ENCODE data around the gene NHERF1.

Gene NHERF1

DNA sequence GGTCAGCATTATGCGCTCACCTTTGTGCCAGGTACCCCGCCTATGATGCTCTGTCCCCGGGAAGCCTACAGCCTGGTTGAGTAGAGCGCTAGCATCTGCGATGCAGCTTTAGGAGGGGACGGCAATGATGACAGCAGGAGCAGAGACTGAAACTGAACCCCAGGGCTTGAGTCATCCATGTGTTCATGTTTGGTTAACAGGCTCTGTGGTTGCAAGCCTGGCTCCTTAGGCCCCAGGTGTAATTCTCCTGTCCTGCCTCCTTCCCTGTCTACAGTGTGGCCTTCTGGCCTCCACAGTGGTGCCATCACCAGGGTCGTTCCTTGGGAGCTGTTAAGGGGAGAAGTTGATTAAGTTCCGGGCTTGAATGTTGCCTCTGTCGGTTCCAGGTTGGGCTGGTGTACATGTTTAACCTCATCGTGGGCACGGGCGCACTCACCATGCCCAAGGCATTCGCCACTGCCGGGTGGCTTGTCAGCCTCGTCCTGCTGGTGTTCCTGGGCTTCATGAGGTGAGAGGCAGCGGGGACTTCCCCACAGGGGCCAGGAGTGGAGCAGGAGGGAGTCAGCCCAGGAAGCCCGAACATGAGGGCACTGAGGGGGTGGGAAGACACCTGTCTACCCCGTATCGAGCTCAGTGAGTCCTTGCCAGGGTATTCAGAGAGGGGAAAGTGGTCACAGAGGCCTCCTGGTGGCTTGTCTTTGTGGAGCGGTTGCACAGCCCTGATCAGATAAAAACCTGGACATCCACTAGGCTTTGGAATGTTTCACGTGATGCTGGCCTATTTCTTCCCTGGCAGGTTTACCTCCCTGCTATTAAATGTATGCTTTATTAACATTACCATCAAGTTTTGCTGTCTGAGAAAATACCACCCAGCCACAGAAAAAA is 36.9 kb downstream of the NHERF1 start:
- no peak overlapping the region for H3K9ac ChIP-seq (ENCODE audit: low read length in 2 of 2)
- no peaks in the 10 kb centered on the region for H3K27me3 ChIP-seq (ENCODE audit: control insufficient read depth in 1 of 2, insufficient read depth in 2 of 2, low read length in 2 of 2)
- H3K4me3 ChIP-seq (ENCODE audit: low read length in 2 of 2), result no peak overlapping the region
- no peak overlapping the region for H3K27ac ChIP-seq (ENCODE audit: low read length)
- no peaks in the 10 kb centered on the region for H3K4me1 ChIP-seq (ENCODE audit: control insufficient read depth, insufficient read depth, low read length)
- H3K9me3 ChIP-seq (ENCODE audit: control insufficient read depth in 2 of 2, low read length in 2 of 2), result no peaks in the 10 kb centered on the region
- peaks cover 10 to 12% of the 10 kb centered on the region in 2 donors for H3K36me3 ChIP-seq (ENCODE audit: control insufficient read depth in 2 of 2, insufficient read depth in 2 of 2, low read length in 2 of 2)

DNA sequence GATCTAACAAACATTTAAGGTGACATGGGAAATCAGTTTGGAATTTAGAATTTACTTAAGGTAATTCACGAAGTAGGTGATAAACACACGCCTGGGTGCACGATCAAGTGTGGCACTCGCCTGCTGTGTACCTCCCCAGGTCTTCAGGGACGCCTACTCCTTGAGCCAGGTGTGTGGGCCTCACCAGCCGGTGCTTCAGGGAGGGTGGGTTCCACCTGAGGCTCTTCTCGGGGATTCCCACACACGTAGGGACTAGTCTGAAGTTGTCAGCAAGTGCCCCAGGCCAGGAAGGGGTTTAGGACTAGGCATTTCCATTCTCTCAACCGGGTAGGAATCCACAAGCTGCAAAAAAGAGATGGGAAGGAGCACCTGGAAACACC is 37.5 kb downstream of the NHERF1 start:
- no peaks in the 10 kb centered on the region for H3K9me3 ChIP-seq (ENCODE audit: control insufficient read depth in 2 of 2, low read length in 2 of 2)
- no peak overlapping the region for H3K9ac ChIP-seq (ENCODE audit: low read length in 2 of 2)
- H3K4me3 ChIP-seq (ENCODE audit: low read length in 2 of 2), result no peak overlapping the region
- H3K27ac ChIP-seq (ENCODE audit: low read length), result no peak overlapping the region
- no peaks in the 10 kb centered on the region for H3K27me3 ChIP-seq (ENCODE audit: control insufficient read depth in 1 of 2, insufficient read depth in 2 of 2, low read length in 2 of 2)
- peaks cover 4 to 14% of the 10 kb centered on the region in 2 donors for H3K36me3 ChIP-seq (ENCODE audit: control insufficient read depth in 2 of 2, insufficient read depth in 2 of 2, low read length in 2 of 2)
- H3K4me1 ChIP-seq (ENCODE audit: control insufficient read depth, insufficient read depth, low read length), result no peaks in the 10 kb centered on the region

DNA sequence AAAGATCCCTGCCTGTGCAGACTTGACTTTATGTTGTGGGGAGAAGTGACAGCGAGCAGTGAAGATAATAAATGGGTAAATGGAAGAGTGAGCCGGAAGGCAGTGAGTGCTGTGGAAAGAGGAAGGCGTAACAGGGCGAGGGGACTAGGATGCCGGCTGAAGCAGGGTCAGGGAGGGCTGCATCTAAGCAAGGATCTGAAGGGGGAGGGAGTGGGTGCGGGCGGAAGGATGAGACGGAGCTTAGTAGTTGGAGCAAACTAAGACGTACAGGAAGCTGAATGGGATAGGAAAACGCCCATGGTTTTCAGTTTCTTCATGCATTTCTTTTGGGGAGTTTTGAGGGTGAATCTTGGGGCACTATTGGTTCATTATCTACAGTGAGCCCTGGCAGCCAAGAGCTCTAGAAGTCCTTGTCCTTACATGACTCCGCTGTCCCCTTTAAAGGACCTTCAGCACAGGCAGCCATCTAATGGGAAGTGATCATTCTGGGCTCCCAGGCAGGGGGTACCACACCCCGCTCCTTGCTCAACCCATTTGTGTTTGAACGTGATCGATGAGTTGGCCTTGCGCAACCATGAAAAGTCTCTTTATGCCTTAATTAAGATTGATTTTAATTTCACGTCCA is 38.1 kb downstream of the NHERF1 start:
- H3K4me3 ChIP-seq (ENCODE audit: low read length in 2 of 2), result no peak overlapping the region
- no peaks in the 10 kb centered on the region for H3K9me3 ChIP-seq (ENCODE audit: control insufficient read depth in 2 of 2, low read length in 2 of 2)
- no peaks in the 10 kb centered on the region for H3K27me3 ChIP-seq (ENCODE audit: control insufficient read depth in 1 of 2, insufficient read depth in 2 of 2, low read length in 2 of 2)
- H3K27ac ChIP-seq (ENCODE audit: low read length), result no peak overlapping the region
- H3K36me3 ChIP-seq (ENCODE audit: control insufficient read depth in 2 of 2, insufficient read depth in 2 of 2, low read length in 2 of 2), result peaks cover 4 to 14% of the 10 kb centered on the region in 2 donors
- no peak overlapping the region for H3K9ac ChIP-seq (ENCODE audit: low read length in 2 of 2)
- no peaks in the 10 kb centered on the region for H3K4me1 ChIP-seq (ENCODE audit: control insufficient read depth, insufficient read depth, low read length)

DNA sequence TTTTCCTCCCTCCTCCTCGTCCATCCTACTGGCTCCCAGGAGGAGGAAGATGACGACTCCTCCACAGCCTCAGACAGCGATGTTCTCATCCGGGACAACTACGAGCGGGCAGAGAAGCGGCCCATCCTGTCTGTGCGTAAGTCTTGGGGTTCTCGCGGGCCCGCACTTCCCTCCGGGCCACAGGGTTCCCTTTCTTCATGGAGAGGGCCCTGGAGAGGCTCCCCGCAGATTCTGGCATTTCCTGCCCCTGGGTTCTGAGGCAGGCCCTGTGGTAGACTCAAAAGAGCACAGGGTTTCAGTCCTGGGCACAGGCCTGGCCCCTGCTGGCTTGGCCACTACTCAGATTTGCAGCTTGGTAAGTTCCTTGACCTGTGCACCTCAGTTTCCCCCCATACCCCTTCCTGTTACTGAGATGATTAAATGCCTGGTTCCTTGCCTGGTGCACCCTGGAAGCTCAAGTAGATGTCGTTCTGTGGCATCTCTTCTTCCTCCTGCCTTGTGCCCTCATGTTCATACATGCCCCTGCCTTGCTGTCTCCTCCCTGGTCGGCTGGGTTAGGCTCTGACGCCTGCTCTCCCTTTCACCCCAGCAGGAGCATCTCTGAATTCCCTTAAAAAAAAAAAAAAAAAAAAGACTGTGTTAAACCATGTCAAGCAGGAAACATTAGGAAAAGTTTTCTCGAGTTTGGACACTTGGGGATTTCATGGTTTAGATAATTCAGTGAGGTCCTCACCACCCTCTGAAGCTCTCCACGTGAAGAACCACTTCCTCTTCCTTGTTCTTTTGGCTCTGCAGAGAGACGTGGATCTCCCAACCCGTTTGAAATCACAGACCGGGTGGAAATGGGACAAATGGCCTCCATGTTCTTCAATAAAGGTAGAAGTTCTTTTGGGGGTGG is 42.0 kb downstream of the NHERF1 start:
- H3K27me3 ChIP-seq (ENCODE audit: control insufficient read depth in 1 of 2, insufficient read depth in 2 of 2, low read length in 2 of 2), result no peaks in the 10 kb centered on the region
- no peak overlapping the region for H3K4me3 ChIP-seq (ENCODE audit: low read length in 2 of 2)
- no peak overlapping the region for H3K27ac ChIP-seq (ENCODE audit: low read length)
- H3K36me3 ChIP-seq (ENCODE audit: control insufficient read depth in 2 of 2, insufficient read depth in 2 of 2, low read length in 2 of 2), result peaks cover 23 to 33% of the 10 kb centered on the region in 2 donors
- H3K9ac ChIP-seq (ENCODE audit: low read length in 2 of 2), result no peak overlapping the region
- no peaks in the 10 kb centered on the region for H3K9me3 ChIP-seq (ENCODE audit: control insufficient read depth in 2 of 2, low read length in 2 of 2)
- no peaks in the 10 kb centered on the region for H3K4me1 ChIP-seq (ENCODE audit: control insufficient read depth, insufficient read depth, low read length)

DNA sequence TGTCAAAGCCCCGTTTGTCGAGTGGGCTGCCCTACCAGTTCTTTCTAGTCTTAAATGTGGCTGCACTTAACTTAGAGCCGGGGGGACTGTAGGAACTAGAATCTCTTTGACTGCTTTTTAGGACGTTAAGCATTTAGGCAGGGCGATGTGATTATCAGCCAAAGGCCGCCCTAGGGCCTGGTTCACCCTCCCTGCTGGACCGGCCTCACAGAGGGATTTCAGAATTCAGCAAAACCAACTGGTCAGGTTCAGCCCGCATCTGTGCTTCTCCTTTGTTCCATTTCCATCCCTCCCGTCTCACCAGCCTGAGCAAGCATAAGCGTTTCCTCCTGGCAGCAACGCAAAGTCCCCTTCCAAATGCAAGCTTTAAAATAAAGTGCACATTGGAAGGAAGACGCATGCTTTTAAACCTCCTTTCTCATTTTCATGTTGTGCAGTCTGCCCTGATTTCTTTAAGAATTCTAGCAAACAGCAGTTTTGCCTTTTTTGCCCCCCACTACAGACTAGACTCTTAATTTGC is 44.2 kb downstream of the NHERF1 start:
- H3K4me1 ChIP-seq (ENCODE audit: control insufficient read depth, insufficient read depth, low read length), result no peaks in the 10 kb centered on the region
- H3K27ac ChIP-seq (ENCODE audit: low read length), result no peak overlapping the region
- no peaks in the 10 kb centered on the region for H3K9me3 ChIP-seq (ENCODE audit: control insufficient read depth in 2 of 2, low read length in 2 of 2)
- no peak overlapping the region for H3K9ac ChIP-seq (ENCODE audit: low read length in 2 of 2)
- no peaks in the 10 kb centered on the region for H3K27me3 ChIP-seq (ENCODE audit: control insufficient read depth in 1 of 2, insufficient read depth in 2 of 2, low read length in 2 of 2)
- H3K36me3 ChIP-seq (ENCODE audit: control insufficient read depth in 2 of 2, insufficient read depth in 2 of 2, low read length in 2 of 2), result peaks cover 28 to 43% of the 10 kb centered on the region in 2 donors
- no peak overlapping the region for H3K4me3 ChIP-seq (ENCODE audit: low read length in 2 of 2)

DNA sequence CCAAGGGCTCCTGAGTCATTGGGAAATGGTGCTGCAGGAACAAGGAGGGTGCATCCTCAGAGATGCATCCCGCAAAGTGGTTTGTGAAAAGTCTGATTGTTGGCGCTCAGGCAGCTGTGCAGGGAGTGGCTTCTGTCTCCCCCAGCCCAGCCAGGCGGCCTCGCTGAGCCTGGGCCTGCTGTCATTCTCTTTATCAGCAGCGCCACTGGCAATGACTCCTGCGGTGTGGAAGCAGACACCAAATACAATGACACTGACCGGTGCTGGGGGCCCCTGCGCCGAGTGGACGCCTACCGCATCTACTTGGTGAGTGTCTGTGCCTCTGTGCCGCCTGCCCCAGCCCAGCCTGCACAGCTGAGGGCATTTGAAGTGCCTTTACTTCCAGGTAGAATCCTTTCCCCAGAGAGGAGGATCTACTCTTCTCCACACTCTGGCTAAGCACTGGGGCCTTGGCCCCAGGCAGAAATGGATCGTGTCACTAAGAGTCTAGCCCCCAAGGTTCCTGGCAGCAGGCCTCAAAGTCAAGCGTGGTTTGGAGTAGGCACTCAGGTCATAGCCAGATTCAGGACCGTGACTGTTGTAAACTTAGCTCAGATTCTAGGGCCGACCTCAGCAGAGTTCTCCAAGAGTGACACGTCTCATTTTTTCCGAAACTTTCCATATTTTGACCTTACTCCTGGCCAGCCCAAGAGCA is 47.0 kb downstream of the NHERF1 start:
- H3K4me3 ChIP-seq (ENCODE audit: low read length in 2 of 2), result no peak overlapping the region
- no peak overlapping the region for H3K27ac ChIP-seq (ENCODE audit: low read length)
- H3K27me3 ChIP-seq (ENCODE audit: control insufficient read depth in 1 of 2, insufficient read depth in 2 of 2, low read length in 2 of 2), result no peaks in the 10 kb centered on the region
- peaks cover 32 to 50% of the 10 kb centered on the region in 2 donors for H3K36me3 ChIP-seq (ENCODE audit: control insufficient read depth in 2 of 2, insufficient read depth in 2 of 2, low read length in 2 of 2)
- H3K9ac ChIP-seq (ENCODE audit: low read length in 2 of 2), result no peak overlapping the region
- no peaks in the 10 kb centered on the region for H3K9me3 ChIP-seq (ENCODE audit: control insufficient read depth in 2 of 2, low read length in 2 of 2)
- peaks cover 2% of the 10 kb centered on the region for H3K4me1 ChIP-seq (ENCODE audit: control insufficient read depth, insufficient read depth, low read length)

DNA sequence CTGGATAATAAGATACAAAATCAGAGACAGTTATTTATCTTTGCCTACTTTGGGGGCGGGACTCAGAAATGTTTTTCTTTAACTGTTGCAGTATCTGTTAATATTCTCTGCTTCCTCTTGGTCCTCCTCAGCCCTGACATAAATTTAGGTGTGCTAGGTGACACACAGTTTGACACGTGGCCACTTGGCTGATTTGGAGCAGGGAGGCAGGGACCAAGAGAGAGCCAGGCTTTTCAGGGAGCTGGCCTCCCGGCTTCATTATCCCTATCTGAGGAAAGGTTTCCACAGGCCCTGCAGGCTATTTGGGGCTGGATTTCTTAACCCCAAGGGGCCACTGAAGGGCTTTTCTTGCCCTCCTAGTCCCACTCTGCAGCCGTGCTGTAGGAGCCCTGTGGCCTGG is 47.8 kb downstream of the NHERF1 start:
- peaks cover 2% of the 10 kb centered on the region for H3K4me1 ChIP-seq (ENCODE audit: control insufficient read depth, insufficient read depth, low read length)
- no peaks in the 10 kb centered on the region for H3K27me3 ChIP-seq (ENCODE audit: control insufficient read depth in 1 of 2, insufficient read depth in 2 of 2, low read length in 2 of 2)
- no peak overlapping the region for H3K9ac ChIP-seq (ENCODE audit: low read length in 2 of 2)
- H3K9me3 ChIP-seq (ENCODE audit: control insufficient read depth in 2 of 2, low read length in 2 of 2), result no peaks in the 10 kb centered on the region
- H3K36me3 ChIP-seq (ENCODE audit: control insufficient read depth in 2 of 2, insufficient read depth in 2 of 2, low read length in 2 of 2), result peaks cover 32 to 49% of the 10 kb centered on the region in 2 donors
- H3K4me3 ChIP-seq (ENCODE audit: low read length in 2 of 2), result no peak overlapping the region
- no peak overlapping the region for H3K27ac ChIP-seq (ENCODE audit: low read length)

DNA sequence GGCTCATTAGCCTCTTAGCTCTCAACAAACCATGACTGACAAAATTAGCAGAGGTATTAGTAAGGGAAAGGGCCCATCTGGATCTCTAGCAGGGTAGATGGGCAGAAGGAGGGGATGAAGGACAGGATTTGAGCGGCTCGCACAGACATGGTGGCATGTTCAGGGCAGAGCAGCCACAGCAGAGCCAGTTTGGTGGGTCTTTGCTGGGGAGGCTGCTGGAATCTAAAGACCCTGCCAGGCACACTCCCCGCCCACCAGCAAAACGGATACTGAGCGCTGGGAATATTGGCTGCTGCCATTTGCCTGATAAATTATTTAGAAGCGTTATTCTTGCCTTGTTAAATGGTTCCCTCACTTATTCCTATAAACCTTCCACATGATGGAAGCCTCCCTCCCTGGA is 48.4 kb downstream of the NHERF1 start:
- Histone ChIP-seq H3K36me3 (ENCODE audit: control insufficient read depth in 2 of 2, insufficient read depth in 2 of 2, low read length in 2 of 2) (peaks cover 32 to 51% of the 10 kb centered on the region in 2 donors), H3K4me1 (ENCODE audit: control insufficient read depth, insufficient read depth, low read length) (peaks cover 2% of the 10 kb centered on the region), H3K9ac (ENCODE audit: low read length in 2 of 2) (no peak overlapping the region), H3K9me3 (ENCODE audit: control insufficient read depth in 2 of 2, low read length in 2 of 2) (no peaks in the 10 kb centered on the region), H3K27ac (ENCODE audit: low read length) (no peak overlapping the region), H3K4me3 (ENCODE audit: low read length in 2 of 2) (no peak overlapping the region), H3K27me3 (ENCODE audit: control insufficient read depth in 1 of 2, insufficient read depth in 2 of 2, low read length in 2 of 2) (no peaks in the 10 kb centered on the region)

DNA sequence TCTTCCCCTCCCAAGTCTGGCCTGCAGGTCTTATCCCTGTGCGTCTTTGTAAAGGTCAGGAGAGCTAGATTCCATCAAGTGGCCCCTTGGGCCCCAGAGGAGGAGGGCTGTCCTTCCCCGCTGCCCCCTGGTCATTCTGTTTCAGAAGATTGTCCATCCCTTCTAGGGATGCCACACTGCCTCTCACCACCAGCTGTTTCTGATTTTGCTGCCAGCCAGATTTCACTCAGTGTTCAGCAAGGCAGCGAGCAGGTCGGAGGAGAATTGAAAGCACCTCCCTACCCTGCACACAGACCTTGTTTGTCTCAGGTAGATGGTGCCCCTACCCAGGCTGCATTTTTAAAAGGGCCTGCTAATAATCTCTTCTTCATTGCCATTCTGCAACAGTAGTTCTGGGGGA is 49.4 kb downstream of the NHERF1 start:
- H3K9ac ChIP-seq (ENCODE audit: low read length in 2 of 2), result no peak overlapping the region
- peaks cover 32 to 51% of the 10 kb centered on the region in 2 donors for H3K36me3 ChIP-seq (ENCODE audit: control insufficient read depth in 2 of 2, insufficient read depth in 2 of 2, low read length in 2 of 2)
- H3K27me3 ChIP-seq (ENCODE audit: control insufficient read depth in 1 of 2, insufficient read depth in 2 of 2, low read length in 2 of 2), result no peaks in the 10 kb centered on the region
- H3K4me1 ChIP-seq (ENCODE audit: control insufficient read depth, insufficient read depth, low read length), result peaks cover 2% of the 10 kb centered on the region
- no peaks in the 10 kb centered on the region for H3K9me3 ChIP-seq (ENCODE audit: control insufficient read depth in 2 of 2, low read length in 2 of 2)
- no peak overlapping the region for H3K27ac ChIP-seq (ENCODE audit: low read length)
- H3K4me3 ChIP-seq (ENCODE audit: low read length in 2 of 2), result no peak overlapping the region

DNA sequence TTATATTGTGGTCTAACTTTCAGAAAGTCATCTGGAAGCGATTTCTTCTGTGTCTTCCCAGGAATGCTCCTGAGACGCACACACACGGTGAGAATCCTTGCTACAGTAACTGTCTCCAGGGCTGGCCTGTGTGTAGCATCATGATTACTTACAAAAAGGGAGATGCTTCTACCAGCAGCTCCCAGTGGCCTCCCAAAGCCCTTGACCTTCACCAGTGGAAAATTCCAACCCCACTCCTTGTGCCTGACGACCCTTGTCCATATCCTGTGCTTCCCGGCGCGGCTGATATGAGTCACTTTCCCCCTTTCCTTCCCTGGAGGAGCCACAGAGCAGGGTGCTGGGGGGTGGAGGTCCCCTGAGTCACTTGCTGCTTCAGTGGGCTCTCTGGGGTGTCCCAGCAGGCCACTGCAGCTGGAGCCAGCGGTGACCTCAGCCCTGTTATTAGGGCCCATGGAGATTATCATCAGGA is 49.8 kb downstream of the NHERF1 start:
- Histone ChIP-seq H3K36me3 (ENCODE audit: control insufficient read depth in 2 of 2, insufficient read depth in 2 of 2, low read length in 2 of 2) (peaks cover 29 to 49% of the 10 kb centered on the region in 2 donors), H3K27me3 (ENCODE audit: control insufficient read depth in 1 of 2, insufficient read depth in 2 of 2, low read length in 2 of 2) (no peaks in the 10 kb centered on the region), H3K9ac (ENCODE audit: low read length in 2 of 2) (no peak overlapping the region), H3K27ac (ENCODE audit: low read length) (no peak overlapping the region), H3K4me1 (ENCODE audit: control insufficient read depth, insufficient read depth, low read length) (peaks cover 2% of the 10 kb centered on the region), H3K4me3 (ENCODE audit: low read length in 2 of 2) (no peak overlapping the region), H3K9me3 (ENCODE audit: control insufficient read depth in 2 of 2, low read length in 2 of 2) (no peaks in the 10 kb centered on the region)

Measured in stomach smooth muscle (tissue), 2 donors.